H1 (cell line): Measurements from ENCODE around the gene SPAG8. TPM values are rescaled to one million over a fixed set of nuclear protein-coding genes. Genes with fewer than 3 reads are reported as not detected.

Source experiments
- CTCF ChIA-PET: fragments of 300-600 bp; sonication (Branson Sonifier 250); formaldehyde crosslinking; loops from one replicate; lab custom pipeline; 2021; ENCODE audit not compliant: partially characterized antibody; lab: Charles Lee
- POLR2A ChIA-PET: fragments of 300-600 bp; sonication (Branson Sonifier 250); formaldehyde crosslinking; loops from one replicate; lab custom pipeline; 2021; ENCODE audit warnings: inconsistent platforms; ENCODE audit not compliant: partially characterized antibody; lab: Charles Lee
- DNase-seq, 2 experiments: peaks; one replicate each; pipeline versions ENCODE4 v3.0.0 to v3.0.0-alpha.2; 2010 to 2022; ENCODE audit warnings: low spot score in 2 of 2, low read depth in 1 of 2, mixed read lengths in 1 of 2
- FAIRE-seq: peaks from 2 replicates; lab custom pipeline; 2011; peaks lifted over from hg19 to GRCh38; lab: Jason Lieb, UNC
- H2AFZ ChIP-seq: 2 replicates; pipeline ENCODE4 v1.8.1; 2012; ENCODE audit warnings: low read length, inconsistent platforms
- H2AK5ac ChIP-seq: 2 replicates; pipeline ENCODE4 v1.6.1; 2013; ENCODE audit warnings: low read depth, low read length
- H2BK120ac ChIP-seq: replicated peaks from 2 replicates; pipeline ENCODE3; 2013; ENCODE audit warnings: low read depth, low read length, inconsistent platforms
- H2BK12ac ChIP-seq: 2 replicates; pipeline ENCODE4 v1.6.1; 2013; ENCODE audit warnings: low read depth, low read length
- H2BK15ac ChIP-seq: 2 replicates; pipeline ENCODE4 v1.6.1; 2013; ENCODE audit warnings: low read length
- H2BK20ac ChIP-seq: 2 replicates; pipeline ENCODE4 v1.6.1; 2013; ENCODE audit warnings: low read length
- H2BK5ac ChIP-seq: 2 replicates; pipeline ENCODE4 v1.6.1; 2013; ENCODE audit warnings: low read depth, low read length
- H3K14ac ChIP-seq: 2 replicates; pipeline ENCODE4 v1.6.1; 2013; ENCODE audit warnings: inconsistent platforms; ENCODE audit not compliant: insufficient read length
- H3K18ac ChIP-seq: 2 replicates; pipeline ENCODE4 v1.6.1; 2013; ENCODE audit warnings: low read length; ENCODE audit errors: extremely low read depth
- H3K23ac ChIP-seq: 2 replicates; pipeline ENCODE4 v1.6.1; 2013; ENCODE audit warnings: inconsistent platforms; ENCODE audit not compliant: insufficient read length
- H3K23me2 ChIP-seq: 2 replicates; pipeline ENCODE4 v1.6.1; 2013; ENCODE audit warnings: low read depth, low read length
- H3K27ac ChIP-seq: 2 replicates; pipeline ENCODE4 v1.6.1; 2011; ENCODE audit warnings: low read depth, low read length, inconsistent platforms
- H3K27me3 ChIP-seq, 4 experiments: replicated peaks in 1 of 4; 1 replicate in 1 of 4; 2 replicates in 3 of 4; pipeline versions ENCODE4 v1.6.1 to v1.8.1; 2011 to 2013; ENCODE audit warnings: low read length in 3 of 4, mild to moderate bottlenecking in 3 of 4, inconsistent platforms in 2 of 4, mixed read lengths in 2 of 4, moderate library complexity in 1 of 4; ENCODE audit not compliant: control insufficient read depth in 3 of 4, insufficient read depth in 3 of 4; ENCODE audit errors: extremely low read depth in 1 of 4
- H3K36me3 ChIP-seq, 4 experiments: 2 replicates each; pipeline versions ENCODE4 v1.6.1 to v1.8.1; 2011 to 2013; ENCODE audit warnings: mild to moderate bottlenecking in 4 of 4, low read length in 3 of 4, moderate library complexity in 2 of 4, control low read depth in 1 of 4, inconsistent platforms in 1 of 4; ENCODE audit not compliant: insufficient read depth in 4 of 4, control insufficient read depth in 2 of 4
- H3K4ac ChIP-seq: replicated peaks from 2 replicates; pipeline ENCODE3; 2013; ENCODE audit warnings: low read length, low read depth, mixed read lengths, inconsistent platforms; ENCODE audit not compliant: insufficient read length
- H3K4me1 ChIP-seq, 4 experiments: replicated peaks in 1 of 4; 1 replicate in 1 of 4; 2 replicates in 3 of 4; pipeline versions ENCODE4 v1.6.1 to v1.8.1; 2011 to 2013; ENCODE audit warnings: low read length in 3 of 4, inconsistent platforms in 2 of 4, mixed read lengths in 1 of 4; ENCODE audit not compliant: insufficient read depth in 4 of 4, control insufficient read depth in 3 of 4
- H3K4me2 ChIP-seq, 2 experiments: 2 replicates each; pipeline versions ENCODE4 v1.6.1 to v1.8.1; 2011 to 2013; ENCODE audit warnings: low read depth in 2 of 2, low read length in 2 of 2, control low read depth in 1 of 2, inconsistent platforms in 1 of 2, mild to moderate bottlenecking in 1 of 2; ENCODE audit not compliant: insufficient read depth in 1 of 2
- H3K4me3 ChIP-seq, 4 experiments: fragments of 200-600, 300-600 bp in 1 of 4; sonication (generic), shearing (Covaris generic), sonication (Bioruptor Twin) in 1 of 4; 2 replicates each; pipeline versions ENCODE4 v1.5.1 to v1.8.1; 2011 to 2016; ENCODE audit warnings: low read length in 4 of 4, low read depth in 3 of 4, control low read depth in 2 of 4, inconsistent platforms in 2 of 4, mild to moderate bottlenecking in 2 of 4, mixed read lengths in 1 of 4, moderate library complexity in 1 of 4; ENCODE audit not compliant: insufficient read depth in 2 of 4; ENCODE audit errors: extremely low read depth in 1 of 4
- H3K56ac ChIP-seq: replicated peaks from 2 replicates; pipeline ENCODE3; 2013; ENCODE audit warnings: low read depth, mild to moderate bottlenecking, mixed read lengths, low read length, inconsistent platforms; ENCODE audit not compliant: insufficient read length
- H3K79me1 ChIP-seq: 2 replicates; pipeline ENCODE4 v1.6.1; 2013; ENCODE audit warnings: low read depth, low read length, control low read depth
- H3K79me2 ChIP-seq, 2 experiments: 2 replicates each; pipeline versions ENCODE4 v1.6.1 to v1.8.1; 2012 to 2013; ENCODE audit warnings: low read length in 2 of 2, mild to moderate bottlenecking in 2 of 2, inconsistent platforms in 1 of 2; ENCODE audit not compliant: insufficient read depth in 2 of 2, control insufficient read depth in 1 of 2
- H3K9ac ChIP-seq, 4 experiments: replicated peaks in 1 of 4; 1 replicate in 1 of 4; 2 replicates in 3 of 4; pipeline versions ENCODE4 v1.6.1 to v1.8.1; 2011 to 2013; ENCODE audit warnings: low read depth in 3 of 4, low read length in 3 of 4, control low read depth in 2 of 4, mild to moderate bottlenecking in 2 of 4, moderate library complexity in 2 of 4, inconsistent platforms in 1 of 4; ENCODE audit errors: extremely low read depth in 1 of 4
- H3K9me3 ChIP-seq, 2 experiments: 2 replicates each; pipeline versions ENCODE4 v1.6.1 to v1.8.1; 2012 to 2013; ENCODE audit warnings: mild to moderate bottlenecking in 2 of 2, moderate library complexity in 2 of 2, control low read depth in 1 of 2, inconsistent platforms in 1 of 2, low read depth in 1 of 2, low read length in 1 of 2, mixed read lengths in 1 of 2; ENCODE audit not compliant: insufficient read depth in 2 of 2
- H4K20me1 ChIP-seq, 2 experiments: replicated peaks in 1 of 2; 2 replicates each; pipeline versions ENCODE3 to v1.8.1; 2011 to 2013; ENCODE audit warnings: inconsistent platforms in 2 of 2, low read length in 2 of 2, mild to moderate bottlenecking in 1 of 2; ENCODE audit not compliant: insufficient read depth in 2 of 2, control insufficient read depth in 1 of 2
- H4K5ac ChIP-seq: 2 replicates; pipeline ENCODE4 v1.6.1; 2013; ENCODE audit warnings: low read length, low read depth, mixed read lengths, inconsistent platforms; ENCODE audit not compliant: insufficient read length
- H4K8ac ChIP-seq: 2 replicates; pipeline ENCODE4 v1.8.0; 2013; ENCODE audit warnings: mild to moderate bottlenecking, moderate library complexity, low read length, inconsistent platforms; ENCODE audit not compliant: insufficient read depth; ENCODE audit errors: extremely low read depth
- H4K91ac ChIP-seq: replicated peaks from 2 replicates; pipeline ENCODE3; 2013; ENCODE audit warnings: low read length, mixed read lengths, inconsistent platforms; ENCODE audit not compliant: insufficient read length
- SIRT6 ChIP-seq: IDR thresholded peaks from one replicate; pipeline ENCODE4 v1.7.1; 2012; ENCODE audit warnings: low read length, inconsistent platforms
- WGBS, 2 experiments: shearing (Covaris generic) in 1 of 2; methylation state at CpG; one replicate each; pipeline versions ENCODE4 v1.1.6 to v1.1.7; 2013 to 2015; ENCODE audit warnings: low lambda C conversion rate in 2 of 2, mixed read lengths in 2 of 2, inconsistent platforms in 1 of 2, low coverage in 1 of 2, missing lambda C conversion rate in 1 of 2; ENCODE audit not compliant: insufficient replicate concordance in 2 of 2, insufficient coverage in 1 of 2, insufficient read length in 1 of 2; ENCODE audit errors: extremely low coverage in 1 of 2, missing lambda C conversion rate in 1 of 2; 5-methylcytosine and 5-hydroxymethylcytosine counted together
- polyA plus RNA-seq, 7 experiments: library from polyadenylated mRNA; depleted of rRNA in 3 of 7; stranded (reverse) in 5 of 7; unstranded in 2 of 7; fragments of >200 nt in 5 of 7; fragments of 200-250 nt in 2 of 7; gene quantifications; 1 replicate in 5 of 7; 2 replicates in 1 of 7; 4 replicates in 1 of 7; pipeline versions ENCODE4 v1.2.1 to v1.2.3, GENCODE V29; 2011 to 2013; ENCODE audit warnings: missing spikeins in 2 of 7, mixed read lengths in 2 of 7
- total RNA-seq: library from RNA; stranded (reverse); fragmentation: NEBNext Ultra II Directional; extraction: Animal tissue kit (Norgen Biotek cat#: 25700); gene quantifications from 2 replicates; pipeline ENCODE4 v1.2.1, GENCODE V29; 2021

Gene SPAG8
- total and polyA plus RNA-seq, 2 of the 8 experiments (the other 6 are each of a cell fraction or from before 2014, with no cell fraction given): 0.37 to 0.44 TPM

DNA sequence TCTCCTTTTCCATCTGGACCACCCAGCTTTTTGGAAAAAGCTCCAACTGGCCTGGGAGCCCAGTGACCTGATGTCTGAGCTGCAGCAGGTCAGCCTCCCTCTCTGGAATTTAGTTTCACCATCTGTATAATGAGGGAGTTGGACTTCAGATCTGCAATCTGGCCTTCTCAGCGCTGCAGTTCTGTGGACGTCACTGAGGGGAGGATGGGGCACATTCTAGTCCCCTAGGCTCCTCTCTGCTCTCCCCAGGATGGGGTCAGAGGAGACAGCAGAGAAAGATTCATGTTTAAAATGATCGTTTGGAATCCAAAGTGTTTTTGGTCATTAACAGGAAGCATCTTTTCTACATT, 47.9 kb upstream of the SPAG8 start:
- H3K27me3 ChIP-seq: peaks cover 0 to 2% (median 0%) of the 10 kb centered on the region in 4 experiments; a peak in 1 of 7 replicates
- H3K14ac ChIP-seq: no peak overlapping the region
- no peak overlapping the region for H2BK20ac ChIP-seq
- H4K91ac ChIP-seq: no peak overlapping the region
- no peak overlapping the region for H3K4ac ChIP-seq
- no peaks in the 10 kb centered on the region; the same call in 1 of the 2 replicates for H3K23me2 ChIP-seq
- no peaks in the 10 kb centered on the region for H3K79me1 ChIP-seq
- peak in 1 of 2 experiments; percentile 32 for DNase-seq
- H3K27ac ChIP-seq: no peak overlapping the region
- H2BK120ac ChIP-seq: no peak overlapping the region
- no peaks in the 10 kb centered on the region for H3K9me3 ChIP-seq
- H3K56ac ChIP-seq: no peak overlapping the region
- no peak for FAIRE-seq
- peaks cover 0 to 2% of the 10 kb centered on the region in 2 experiments for H4K20me1 ChIP-seq
- H2BK12ac ChIP-seq: no peak overlapping the region
- H4K8ac ChIP-seq: no peak overlapping the region
- no peak overlapping the region for H3K4me3 ChIP-seq
- no peaks in the 10 kb centered on the region for H3K36me3 ChIP-seq
- no peak overlapping the region for H4K5ac ChIP-seq
- H2BK5ac ChIP-seq: no peak overlapping the region
- H2AK5ac ChIP-seq: no peak overlapping the region
- no peak overlapping the region for H3K4me2 ChIP-seq
- H3K18ac ChIP-seq: no peak overlapping the region
- TF ChIP-seq SIRT6: no peak
- TF ChIP-seq, all 59 proteins: peak for 0
- POLR2A ChIA-PET: interaction anchor here (1.2 to 7.4 kb wide), 2 partner anchors 10 to 14 kb away, joined by 3 to 43 read pairs; no protein-coding TSS in a partner anchor
- 80% methylated on average over 3 of the region's 3 CpGs; no CpG with 5 or more reads in 1 of the 2 experiments for WGBS, 2 experiments
- Histone ChIP-seq H2BK15ac (no peak overlapping the region), H3K79me2 (no peaks in the 10 kb centered on the region), H3K23ac (no peak overlapping the region), H3K4me1 (no peaks in the 10 kb centered on the region), H3K9ac (no peak overlapping the region), H2AFZ (no peak overlapping the region)
- CTCF ChIA-PET: interaction anchor here (0.7 to 5.9 kb wide), 6 partner anchors 20 to 134 kb away, joined by 3 to 31 read pairs (median 4); no protein-coding TSS in a partner anchor
